Bronchus fibroblast of lung (primary cell): ENCODE measurements around the gene MINDY2. TPM values are rescaled to one million over a fixed set of nuclear protein-coding genes. Genes with fewer than 3 reads are reported as not detected.

ENCODE experiments used
- total RNA-seq: library from RNA; depleted of rRNA; stranded (reverse); fragments of >200 nt; gene quantifications from 2 replicates; pipeline ENCODE4 v1.2.3, GENCODE V29; 2015

MINDY2 gene, protein sequence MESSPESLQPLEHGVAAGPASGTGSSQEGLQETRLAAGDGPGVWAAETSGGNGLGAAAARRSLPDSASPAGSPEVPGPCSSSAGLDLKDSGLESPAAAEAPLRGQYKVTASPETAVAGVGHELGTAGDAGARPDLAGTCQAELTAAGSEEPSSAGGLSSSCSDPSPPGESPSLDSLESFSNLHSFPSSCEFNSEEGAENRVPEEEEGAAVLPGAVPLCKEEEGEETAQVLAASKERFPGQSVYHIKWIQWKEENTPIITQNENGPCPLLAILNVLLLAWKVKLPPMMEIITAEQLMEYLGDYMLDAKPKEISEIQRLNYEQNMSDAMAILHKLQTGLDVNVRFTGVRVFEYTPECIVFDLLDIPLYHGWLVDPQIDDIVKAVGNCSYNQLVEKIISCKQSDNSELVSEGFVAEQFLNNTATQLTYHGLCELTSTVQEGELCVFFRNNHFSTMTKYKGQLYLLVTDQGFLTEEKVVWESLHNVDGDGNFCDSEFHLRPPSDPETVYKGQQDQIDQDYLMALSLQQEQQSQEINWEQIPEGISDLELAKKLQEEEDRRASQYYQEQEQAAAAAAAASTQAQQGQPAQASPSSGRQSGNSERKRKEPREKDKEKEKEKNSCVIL
- 7.1 and 8.2 TPM in 2 replicates for total RNA-seq

GRCh38 chr15:58770857-58771620 lies at the start of gene MINDY2:
Gene MINDY2, plus strand, starts transcription at chr15:58771302. Its CDS starts 94 bp downstream, at chr15:58771396.

DNA sequence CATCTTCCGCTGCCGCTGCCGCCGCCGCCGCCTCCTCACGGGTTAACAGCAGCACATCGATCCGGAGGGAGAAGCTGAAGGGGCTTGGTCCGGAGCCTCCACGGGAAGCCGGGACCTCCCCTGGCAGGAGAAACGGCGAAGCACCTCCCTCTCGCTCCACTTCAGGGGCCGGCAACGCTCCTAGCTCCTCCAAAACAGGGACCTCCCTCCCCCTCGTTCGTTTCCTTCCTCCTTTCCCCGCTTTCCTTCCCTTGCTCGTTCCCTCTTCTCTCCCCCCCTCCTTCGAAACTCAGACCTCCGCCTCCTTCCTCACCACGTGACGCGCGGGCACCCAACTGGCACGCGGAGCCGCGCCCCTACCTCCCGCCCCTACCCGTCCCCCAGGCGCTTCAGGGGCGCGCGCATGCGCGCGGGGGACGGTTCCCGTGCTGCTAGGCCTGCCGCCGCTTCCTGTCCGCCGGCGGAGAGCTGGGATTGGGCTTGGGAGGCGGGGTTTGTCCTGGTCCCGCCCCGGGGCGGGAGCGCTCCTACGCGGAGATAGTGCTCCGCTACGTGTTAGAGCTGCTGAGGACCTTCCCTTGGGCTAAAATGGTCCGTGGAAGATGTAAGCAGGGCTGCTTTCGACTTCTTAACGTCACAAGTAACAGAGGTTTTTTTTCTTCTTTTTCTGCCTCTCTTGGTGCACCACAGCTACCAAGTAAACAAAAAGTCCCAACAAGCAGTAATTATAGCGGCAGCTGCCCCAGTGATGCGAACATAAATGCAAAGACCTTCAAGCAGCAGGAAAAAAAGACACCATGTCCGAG lies 21.4 kb upstream of the MINDY2 start, which contains the start of gene ADAM10:
ADAM10 (minus strand) TSS at position 176 of the 806 bp plus-strand sequence; CDS start at position 3, 173 bp downstream.

Other genes with a start within 250 kb of the MINDY2 start
- 54.9 and 60.0 TPM in 2 replicates for gene ADAM10, start 21.6 kb upstream of the MINDY2 start, total RNA-seq
- gene SLTM, start 162.4 kb downstream of the MINDY2 start, total RNA-seq = 34.9 and 36.7 TPM in 2 replicates
- 4.5 and 5.2 TPM in 2 replicates for gene RNF111, start 216.4 kb downstream of the MINDY2 start, total RNA-seq